H1 (cell line): ENCODE measurements around the gene GTF3C5. TPM values are rescaled to one million over a fixed set of nuclear protein-coding genes. Genes with fewer than 3 reads are reported as not detected.

Source experiments
- CHD1 ChIP-seq: IDR thresholded peaks from 2 replicates; pipeline ENCODE4 v1.6.1; 2012; ENCODE audit warnings: low read depth, low read length, improper control_type of control experiment
- GTF2F1 ChIP-seq: IDR thresholded peaks from 2 replicates; pipeline ENCODE4 v1.6.1; 2012; ENCODE audit warnings: low read depth, low read length, improper control_type of control experiment, borderline replicate concordance
- HDAC2 ChIP-seq, 2 experiments: fragments of 300-600 bp in 1 of 2; sonication (generic) in 1 of 2; IDR thresholded peaks; 2 replicates each; pipeline ENCODE4 v1.6.1; 2011 to 2012; ENCODE audit warnings: low read depth in 2 of 2, low read length in 2 of 2, mild to moderate bottlenecking in 2 of 2, moderate library complexity in 2 of 2, borderline replicate concordance in 1 of 2, inconsistent platforms in 1 of 2
- RXRA ChIP-seq: IDR thresholded peaks from 2 replicates; pipeline ENCODE4 v1.6.1; 2011; ENCODE audit warnings: low read depth, mild to moderate bottlenecking, low read length, moderate library complexity; ENCODE audit not compliant: insufficient read depth
- TAF7 ChIP-seq: optimal IDR thresholded peaks from 2 replicates; pipeline ENCODE3; 2011; ENCODE audit warnings: low read depth, mild to moderate bottlenecking, inconsistent platforms, low read length, moderate library complexity, borderline replicate concordance
- polyA plus RNA-seq, 7 experiments: library from polyadenylated mRNA; depleted of rRNA in 3 of 7; stranded (reverse) in 5 of 7; unstranded in 2 of 7; fragments of >200 nt in 5 of 7; fragments of 200-250 nt in 2 of 7; gene quantifications; 1 replicate in 5 of 7; 2 replicates in 1 of 7; 4 replicates in 1 of 7; pipeline versions ENCODE4 v1.2.1 to v1.2.3, GENCODE V29; 2011 to 2013; ENCODE audit warnings: missing spikeins in 2 of 7, mixed read lengths in 2 of 7
- total RNA-seq: library from RNA; stranded (reverse); fragmentation: NEBNext Ultra II Directional; extraction: Animal tissue kit (Norgen Biotek cat#: 25700); gene quantifications from 2 replicates; pipeline ENCODE4 v1.2.1, GENCODE V29; 2021

Gene GTF3C5
- total and polyA plus RNA-seq, 2 of the 8 experiments (the other 6 are each of a cell fraction or from before 2014, with no cell fraction given) = 78.7 to 87.1 TPM

DNA sequence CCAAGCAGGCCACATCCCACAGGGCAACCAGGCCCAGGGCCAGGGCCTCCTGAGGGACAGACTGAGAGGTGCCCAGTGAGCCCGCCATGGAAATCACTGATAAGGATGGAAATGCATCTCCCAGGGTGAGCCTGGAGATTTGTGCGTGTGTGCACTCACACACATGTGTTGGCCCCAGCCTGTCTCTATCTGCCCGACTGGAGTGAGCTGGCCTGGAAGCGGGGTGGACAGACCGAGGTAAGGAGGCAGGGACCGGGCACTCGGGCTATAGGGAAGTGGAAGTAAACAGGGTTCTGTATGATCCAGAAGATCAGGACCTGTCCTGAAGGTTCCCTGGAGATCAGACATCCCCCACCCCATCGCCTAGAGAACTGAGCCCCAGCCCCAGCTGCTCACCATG is 34.9 kb upstream of the GTF3C5 start (continued):
- TF ChIP-seq HDAC2 (IDR thresholded peaks at IDR 0.05; ENCODE audit: borderline replicate concordance in 1 of 2, low read depth in 2 of 2, low read length in 2 of 2) (no peak), GTF2F1 (no peak), TAF7 (no peak), RXRA (no peak), CHD1 (no peak)
